HepG2 (cell line): ENCODE data around the gene DDX39B. TPM values are rescaled to one million over a fixed set of nuclear protein-coding genes. Genes with fewer than 3 reads are reported as not detected.

Experiments used
- ATAC-seq: fragments of 200-7000 bp; cut with Tn5 transposase; 3 replicates; pipeline ENCODE4 v1.9.1; 2020; ENCODE audit warnings: mild to moderate bottlenecking, moderate library complexity
- BruUV-seq: library from RNA; stranded (reverse); fragments of 400-500 nt; replicated peaks from 2 replicates; lab custom pipeline; 2021; lab: Mats Ljungman, UMichigan
- CTCF ChIA-PET: fragments of 300-600 bp; formaldehyde crosslinking; extraction: SDS; loops from one replicate; lab custom pipeline; 2021; ENCODE audit warnings: low total read pairs, inconsistent platforms, low intra/inter-chr PET ratio; lab: Yijun Ruan, JAX
- POLR2A ChIA-PET: fragments of 350-600 bp; sonication (Branson Sonifier 250); formaldehyde crosslinking; loops from one replicate; lab custom pipeline; 2020; ENCODE audit warnings: antibody characterized with exemption, inconsistent platforms; lab: Yijun Ruan, JAX
- DNase-seq: peaks from one replicate; pipeline ENCODE4 v3.0.0-alpha.2; 2015; ENCODE audit warnings: low spot score
- FAIRE-seq: peaks from 3 replicates; lab custom pipeline; 2011; peaks lifted over from hg19 to GRCh38; lab: Jason Lieb, UNC
- H2AFZ ChIP-seq: one replicate; pipeline ENCODE4 v1.6.1; 2011; ENCODE audit warnings: low read length, inconsistent platforms
- H3K27ac ChIP-seq: fragments of 300-600 bp; 3 replicates; pipeline ENCODE4 v1.8.0; 2011; ENCODE audit warnings: mixed run types, mild to moderate bottlenecking, mixed read lengths, low read length, inconsistent platforms; ENCODE audit not compliant: insufficient read depth; ENCODE audit errors: extremely low read length
- H3K27me3 ChIP-seq, 2 experiments: fragments of 200-600 bp in 1 of 2; 2 replicates in 1 of 2; 3 replicates in 1 of 2; pipeline versions ENCODE4 v1.6.0 to v1.8.0; 2011; ENCODE audit warnings: low read length in 2 of 2, mild to moderate bottlenecking in 2 of 2, moderate library complexity in 2 of 2, inconsistent platforms in 1 of 2; ENCODE audit not compliant: insufficient read depth in 2 of 2, control insufficient read depth in 1 of 2
- H3K36me3 ChIP-seq, 2 experiments: fragments of 200-600 bp in 1 of 2; replicated peaks in 1 of 2; 2 replicates in 1 of 2; 3 replicates in 1 of 2; pipeline versions ENCODE4 v1.5.1 to v1.8.0; 2011; ENCODE audit warnings: low read length in 2 of 2, inconsistent platforms in 1 of 2; ENCODE audit not compliant: insufficient read depth in 2 of 2, control insufficient read depth in 1 of 2
- H3K4me1 ChIP-seq: 2 replicates; pipeline ENCODE4 v1.5.1; 2012; ENCODE audit warnings: low read length, inconsistent platforms; ENCODE audit not compliant: insufficient read depth
- H3K4me2 ChIP-seq: 2 replicates; pipeline ENCODE4 v1.6.0; 2011; ENCODE audit warnings: low read depth, low read length, inconsistent platforms
- H3K4me3 ChIP-seq, 3 experiments: fragments of 200-600 bp in 1 of 3; sonication (generic), shearing (Covaris generic) in 1 of 3; replicated peaks in 1 of 3; 2 replicates each; pipeline ENCODE4 v1.5.1; 2011 to 2016; ENCODE audit warnings: low read length in 3 of 3, inconsistent platforms in 2 of 3, low read depth in 2 of 3, mild to moderate bottlenecking in 2 of 3, control low read depth in 1 of 3, mixed read lengths in 1 of 3; ENCODE audit not compliant: insufficient read depth in 1 of 3
- H3K79me2 ChIP-seq: one replicate; pipeline ENCODE4 v1.6.1; 2011; ENCODE audit warnings: low read length, inconsistent platforms; ENCODE audit not compliant: insufficient read depth
- H3K9ac ChIP-seq: 2 replicates; pipeline ENCODE4 v1.6.0; 2011; ENCODE audit warnings: mild to moderate bottlenecking, low read depth, low read length, inconsistent platforms; ENCODE audit not compliant: insufficient read depth
- H3K9me3 ChIP-seq: 2 replicates; pipeline ENCODE4 v1.5.1; 2012; ENCODE audit warnings: mild to moderate bottlenecking, low read length
- H4K20me1 ChIP-seq: 2 replicates; pipeline ENCODE4 v1.6.0; 2011; ENCODE audit warnings: inconsistent platforms, mild to moderate bottlenecking, low read length, moderate library complexity; ENCODE audit not compliant: insufficient read depth
- HIC2 ChIP-seq: sonication (generic); formaldehyde crosslinking; IDR thresholded peaks from 2 replicates; pipeline ENCODE4 v1.9.0; 2022; ENCODE audit warnings: low read depth, missing genetic modification reagents
- HMGXB3 ChIP-seq: sonication (generic); formaldehyde crosslinking; IDR thresholded peaks from 2 replicates; pipeline ENCODE4 v1.4.0; 2020; ENCODE audit warnings: missing genetic modification reagents, borderline replicate concordance
- IRX3 ChIP-seq: sonication (generic); formaldehyde crosslinking; IDR thresholded peaks from 2 replicates; pipeline ENCODE4 v1.8.1; 2023; ENCODE audit warnings: mild to moderate bottlenecking, low read depth, missing genetic modification reagents, borderline replicate concordance
- MNT ChIP-seq: fragments of 450-650 bp; IDR thresholded peaks from 2 replicates; pipeline ENCODE4 v1.6.1; 2016
- MTA3 ChIP-seq: sonication (generic); formaldehyde crosslinking; IDR thresholded peaks from 2 replicates; pipeline ENCODE4 v1.4.0; 2020; ENCODE audit warnings: missing genetic modification reagents
- PAF1 ChIP-seq: IDR thresholded peaks from 2 replicates; pipeline ENCODE4 v1.6.1; 2016; ENCODE audit warnings: missing genetic modification reagents, missing compliant biosample characterization
- PHF5A ChIP-seq: IDR thresholded peaks from one replicate; pipeline ENCODE4 v1.6.1; 2018; ENCODE audit warnings: low read depth, missing genetic modification reagents; ENCODE audit not compliant: unreplicated experiment
- POLR2A ChIP-seq, 2 experiments: IDR thresholded peaks; 2 replicates each; pipeline ENCODE4 v1.6.1; 2011; ENCODE audit warnings: low read depth in 2 of 2, low read length in 2 of 2, mild to moderate bottlenecking in 1 of 2, moderate library complexity in 1 of 2; ENCODE audit not compliant: insufficient read depth in 1 of 2
- POLR2AphosphoS2 ChIP-seq: IDR thresholded peaks from 2 replicates; pipeline ENCODE4 v1.6.1; 2011; ENCODE audit warnings: low read depth, low read length, improper control_type of control experiment
- POLR2G ChIP-seq: fragments of 200-400 bp; formaldehyde crosslinking; IDR thresholded peaks from 2 replicates; pipeline ENCODE4 v1.6.1; 2018; ENCODE audit warnings: mild to moderate bottlenecking, low read depth, low read length, moderate library complexity
- RBFOX2 ChIP-seq: fragments of 200-400 bp; formaldehyde crosslinking; IDR thresholded peaks from 2 replicates; pipeline ENCODE4 v1.6.1; 2017; ENCODE audit warnings: low read depth, mild to moderate bottlenecking, low read length
- RBM22 ChIP-seq: fragments of 200-400 bp; formaldehyde crosslinking; optimal IDR thresholded peaks from 2 replicates; pipeline ENCODE3; 2017; ENCODE audit warnings: mild to moderate bottlenecking, low read length, moderate library complexity
- REPIN1 ChIP-seq: sonication (generic); formaldehyde crosslinking; IDR thresholded peaks from 2 replicates; pipeline ENCODE4 v1.8.0; 2022; ENCODE audit warnings: missing genetic modification reagents, low read depth, mild to moderate bottlenecking, borderline replicate concordance
- SRSF1 ChIP-seq: fragments of 200-400 bp; formaldehyde crosslinking; optimal IDR thresholded peaks from 2 replicates; pipeline ENCODE3; 2017; ENCODE audit warnings: mild to moderate bottlenecking, low read depth, low read length, moderate library complexity
- ZMYM4 ChIP-seq: sonication (generic); formaldehyde crosslinking; IDR thresholded peaks from 2 replicates; pipeline ENCODE4 v1.8.1; 2023; ENCODE audit warnings: mild to moderate bottlenecking, missing genetic modification reagents
- ZNF674 ChIP-seq: sonication (generic); formaldehyde crosslinking; IDR thresholded peaks from 2 replicates; pipeline ENCODE4 v1.5.0; 2020; ENCODE audit warnings: low read depth, mild to moderate bottlenecking, missing genetic modification reagents
- WGBS: methylation state at CpG from one replicate; pipeline ENCODE4 v1.1.6; 2017; ENCODE audit warnings: low lambda C conversion rate; 5-methylcytosine and 5-hydroxymethylcytosine counted together
- in situ Hi-C: cut with HindIII; loops from 2 replicates; pipeline ENCODE4 v1.10.0; 2017; ENCODE audit warnings: low pct_unique_long_range_greater_than_20kb; ENCODE audit not compliant: extremely low pct_ligation_motif_present
- intact Hi-C: fragments of 100-400 bp; cut with micrococcal nuclease; formaldehyde crosslinking; loops from one replicate; pipeline ENCODE4 v1.10.0; 2022; ENCODE audit not compliant: unreplicated experiment
- polyA plus RNA-seq, 8 experiments: library from polyadenylated mRNA; depleted of rRNA in 3 of 8; stranded (reverse) in 7 of 8; unstranded in 1 of 8; fragments of >200 nt; fragmentation: Illumina TruSeq in 4 of 8; extraction: Trizol in 4 of 8; gene quantifications; 2 replicates each; pipeline versions ENCODE4 v1.2.1 to v1.2.3, GENCODE V29; 2011 to 2016; ENCODE audit warnings: low read depth in 4 of 8, missing spikeins in 1 of 8, mixed read lengths in 1 of 8; ENCODE audit not compliant: insufficient read depth in 1 of 8
- total RNA-seq, 5 experiments: library from RNA; depleted of rRNA; stranded (reverse); fragments of >200 nt; fragmentation: Illumina TruSeq; extraction: Trizol; gene quantifications; 2 replicates each; pipeline ENCODE4 v1.2.3, GENCODE V29; 2016; ENCODE audit warnings: low read depth in 1 of 5

Gene DDX39B
- total and polyA plus RNA-seq, 2 of the 13 experiments (the other 11 are each of a cell fraction or from before 2014, with no cell fraction given) = 570 to 678 TPM

- TF ChIP-seq ZMYM4 (CRISPR knock-in tag) (no peak), POLR2AphosphoS2 (peak; percentile 72; the same call in 1 of the 2 replicates), RBFOX2 (peak; percentile 65; the same call in 1 of the 2 replicates), MNT (no peak), RBM22 (peak; percentile 67), HIC2 (CRISPR knock-in tag) (no peak)
Measured at GRCh38 chr6:31534521-31535040, 7.2 kb downstream of the DDX39B start (continued).

- no peak overlapping the region for H3K4me3 ChIP-seq
- H3K4me1 ChIP-seq = peaks cover 79% of the 10 kb centered on the region
- no peaks in the 10 kb centered on the region for H3K9me3 ChIP-seq
- H3K9ac ChIP-seq = no peak overlapping the region
- over 99% methylated on average over 6 of the region's 6 CpGs for WGBS
- BruUV-seq = TSS peak; percentile 32
- peaks cover 74% of the 10 kb centered on the region for H4K20me1 ChIP-seq
- no peak overlapping the region for H3K27ac ChIP-seq
- intact Hi-C loops = no loop called here
- H3K79me2 ChIP-seq = peaks cover 34% of the 10 kb centered on the region
- no peak for ATAC-seq
- DNase-seq = no peak
- in situ Hi-C loops = no loop called here
- ChIA-PET CTCF (no interaction called here), POLR2A (interaction anchor here (1.3 kb wide), 1 partner anchor 8 kb away, joined by 6 read pairs; the partner anchor contains the start of gene DDX39B)
- no peak for FAIRE-seq
- TF ChIP-seq RBM22 (peak; percentile 6), PAF1 (CRISPR knock-in tag) (0 out of 2 replicates have a peak, but pooled peaks have one; percentile 16), ZNF674 (CRISPR knock-in tag) (no peak), SRSF1 (no peak), HMGXB3 (no peak), IRX3 (CRISPR knock-in tag) (0 out of 2 replicates have a peak, but pooled peaks have one; percentile 26), POLR2A (IDR thresholded peaks at IDR 0.05; ENCODE audit: insufficient read depth in 1 of 2, low read depth in 2 of 2, low read length in 2 of 2) (0 out of 4 replicates have a peak, but pooled peaks of 1 of the 2 experiments have one; percentile 14), REPIN1 (CRISPR knock-in tag) (0 out of 2 replicates have a peak, but pooled peaks have one; percentile 25), MTA3 (CRISPR knock-in tag) (no peak), PHF5A (CRISPR knock-in tag) (peak; percentile 8), POLR2G (peak; percentile 19; the same call in 1 of the 2 replicates)
- H3K27me3 ChIP-seq = no peaks in the 10 kb centered on the region
- H3K4me2 ChIP-seq = no peak overlapping the region
- H3K36me3 ChIP-seq = peaks cover 51 to 90% of the 10 kb centered on the region in 2 experiments
- H2AFZ ChIP-seq = no peak overlapping the region
Measured at GRCh38 chr6:31534011-31534410, 7.8 kb downstream of the DDX39B start.
